K562 (cell line): ENCODE data around the gene ATG14. TPM values are rescaled to one million over a fixed set of nuclear protein-coding genes. Genes with fewer than 3 reads are reported as not detected.

Source experiments
- ATAC-seq: fragments of 200-7000 bp; cut with Tn5 transposase; 3 replicates; pipeline ENCODE4 v1.9.1; 2020; ENCODE audit warnings: moderate library complexity
- BruUV-seq: library from RNA; stranded (reverse); fragments of 400-500 nt; replicated peaks from 2 replicates; lab custom pipeline; 2021; lab: Mats Ljungman, UMichigan
- CTCF ChIA-PET: fragments of 300-600 bp; formaldehyde crosslinking; extraction: SDS; loops from one replicate; lab custom pipeline; 2021; ENCODE audit warnings: low intra/inter-chr PET ratio; lab: Yijun Ruan, JAX
- POLR2A ChIA-PET: fragments of 300-600, 350-650 bp; sonication (Branson Sonifier 250); formaldehyde crosslinking; extraction: SDS; loops from one replicate; lab custom pipeline; 2021; ENCODE audit warnings: antibody characterized with exemption, inconsistent platforms; lab: Yijun Ruan, JAX
- DNase-seq, 4 experiments: peaks; one replicate each; pipeline versions ENCODE4 v3.0.0 to v3.0.0-alpha.2; 2011 to 2018; ENCODE audit warnings: low spot score in 3 of 4, mixed read lengths in 3 of 4; ENCODE audit errors: extremely low read depth in 1 of 4
- FAIRE-seq: peaks from 2 replicates; lab custom pipeline; 2011; peaks lifted over from hg19 to GRCh38; lab: Jason Lieb, UNC
- H2AFZ ChIP-seq: 2 replicates; pipeline ENCODE4 v1.6.0; 2011; ENCODE audit warnings: low read depth, low read length, control low read depth, inconsistent platforms
- H3K27ac ChIP-seq: fragments of 200-600 bp; 3 replicates; pipeline ENCODE4 v1.8.0; 2011; ENCODE audit warnings: low read depth, mild to moderate bottlenecking, control low read depth, inconsistent platforms, low read length, moderate library complexity, mixed read lengths; ENCODE audit errors: extremely low read depth
- H3K27me3 ChIP-seq, 2 experiments: fragments of 300-600 bp in 1 of 2; 2 replicates in 1 of 2; 3 replicates in 1 of 2; pipeline versions ENCODE4 v1.6.0 to v1.8.0; 2011; ENCODE audit warnings: inconsistent platforms in 2 of 2, low read length in 2 of 2, mild to moderate bottlenecking in 1 of 2, mixed read lengths in 1 of 2, moderate library complexity in 1 of 2; ENCODE audit not compliant: control insufficient read depth in 2 of 2, insufficient read depth in 2 of 2
- H3K36me3 ChIP-seq: fragments of 300-600 bp; 3 replicates; pipeline ENCODE4 v1.8.0; 2011; ENCODE audit warnings: mild to moderate bottlenecking, low read length, inconsistent platforms; ENCODE audit not compliant: control insufficient read depth, insufficient read depth
- H3K4me1 ChIP-seq, 2 experiments: fragments of 200-600 bp in 1 of 2; replicated peaks in 1 of 2; 2 replicates in 1 of 2; 3 replicates in 1 of 2; pipeline versions ENCODE4 v1.5.1 to v1.8.0; 2011; ENCODE audit warnings: inconsistent platforms in 2 of 2, low read length in 2 of 2, mild to moderate bottlenecking in 1 of 2, mixed read lengths in 1 of 2, moderate library complexity in 1 of 2; ENCODE audit not compliant: control insufficient read depth in 2 of 2, insufficient read depth in 2 of 2
- H3K4me2 ChIP-seq: 2 replicates; pipeline ENCODE4 v1.6.1; 2011; ENCODE audit warnings: low read length, control low read depth, inconsistent platforms, mixed read lengths; ENCODE audit not compliant: insufficient read depth
- H3K4me3 ChIP-seq: fragments of 200-600 bp; sonication (generic), shearing (Covaris generic); 2 replicates; pipeline ENCODE4 v1.5.1; 2016; ENCODE audit warnings: control low read depth, inconsistent platforms
- H3K79me2 ChIP-seq: fragments of 200-600 bp; 3 replicates; pipeline ENCODE4 v1.8.0; 2011; ENCODE audit warnings: low read length, inconsistent platforms; ENCODE audit not compliant: control insufficient read depth, insufficient read depth
- H3K9ac ChIP-seq, 2 experiments: 2 replicates each; pipeline versions ENCODE4 v1.6.0 to v1.6.1; 2011; ENCODE audit warnings: low read depth in 2 of 2, low read length in 2 of 2, control low read depth in 1 of 2, inconsistent platforms in 1 of 2, mild to moderate bottlenecking in 1 of 2, mixed read lengths in 1 of 2; ENCODE audit not compliant: insufficient read depth in 1 of 2
- H3K9me1 ChIP-seq: one replicate; pipeline ENCODE4 v1.6.0; 2011; ENCODE audit warnings: inconsistent platforms, mild to moderate bottlenecking, low read length, moderate library complexity; ENCODE audit not compliant: control insufficient read depth, insufficient read depth
- H3K9me3 ChIP-seq: replicated peaks from 2 replicates; pipeline ENCODE4 v1.5.1; 2011; ENCODE audit warnings: low read depth, low read length, inconsistent platforms; ENCODE audit not compliant: control insufficient read depth, insufficient read depth
- H4K20me1 ChIP-seq: replicated peaks from 2 replicates; pipeline ENCODE4 v1.6.1; 2011; ENCODE audit warnings: low read length, inconsistent platforms, mixed read lengths; ENCODE audit not compliant: control insufficient read depth, insufficient read depth
- ARHGAP35 ChIP-seq: fragments of 450-650 bp; IDR thresholded peaks from 2 replicates; pipeline ENCODE4 v1.6.1; 2018; ENCODE audit not compliant: partially characterized antibody
- BMI1 ChIP-seq: fragments of 150-350 bp; IDR thresholded peaks from 2 replicates; pipeline ENCODE4 v1.6.1; 2014; ENCODE audit warnings: low read length
- CBFA2T2 ChIP-seq: fragments of 450-650 bp; conservative IDR thresholded peaks from 2 replicates; pipeline ENCODE4 v1.6.1; 2017; ENCODE audit warnings: mild to moderate bottlenecking
- CBFA2T3 ChIP-seq: fragments of 450-650 bp; IDR thresholded peaks from 2 replicates; pipeline ENCODE4 v1.6.1; 2017
- CCAR2 ChIP-seq: fragments of 200-400 bp; formaldehyde crosslinking; IDR thresholded peaks from 2 replicates; pipeline ENCODE4 v1.6.1; 2017; ENCODE audit warnings: mild to moderate bottlenecking, low read depth, low read length
- ESRRA ChIP-seq: fragments of 450-650 bp; IDR thresholded peaks from 2 replicates; pipeline ENCODE4 v1.6.1; 2014; ENCODE audit warnings: low read depth, mild to moderate bottlenecking, moderate library complexity, borderline replicate concordance
- ETV5 ChIP-seq: sonication (generic); formaldehyde crosslinking; IDR thresholded peaks from 2 replicates; pipeline ENCODE4 v1.4.0; 2020; ENCODE audit warnings: low read depth, mild to moderate bottlenecking, missing genetic modification reagents
- HNRNPLL ChIP-seq: fragments of 200-400 bp; formaldehyde crosslinking; IDR thresholded peaks from 2 replicates; pipeline ENCODE4 v1.6.1; 2017; ENCODE audit warnings: low read length, low read depth, mild to moderate bottlenecking; ENCODE audit not compliant: poor library complexity, severe bottlenecking
- ILF3 ChIP-seq: fragments of 450-650 bp; IDR thresholded peaks from 2 replicates; pipeline ENCODE4 v1.6.1; 2018; ENCODE audit warnings: antibody characterized with exemption, mild to moderate bottlenecking, moderate library complexity, borderline replicate concordance
- MAFG ChIP-seq: fragments of 450-650 bp; conservative IDR thresholded peaks from 2 replicates; pipeline ENCODE4 v1.6.1; 2016; ENCODE audit warnings: missing genetic modification characterization, missing compliant biosample characterization
- NCOA1 ChIP-seq: fragments of 450-650 bp; IDR thresholded peaks from 2 replicates; pipeline ENCODE4 v1.6.1; 2016; ENCODE audit warnings: low read depth
- NFRKB ChIP-seq: fragments of 450-650 bp; IDR thresholded peaks from 2 replicates; pipeline ENCODE4 v1.6.1; 2016; ENCODE audit warnings: low read depth
- POLR2AphosphoS5 ChIP-seq: IDR thresholded peaks from 2 replicates; pipeline ENCODE4 v1.6.1; 2011; ENCODE audit warnings: mild to moderate bottlenecking, low read depth, low read length, moderate library complexity; ENCODE audit not compliant: control insufficient read depth, insufficient read depth
- RB1 ChIP-seq: fragments of 450-650 bp; IDR thresholded peaks from 2 replicates; pipeline ENCODE4 v1.6.1; 2017; ENCODE audit warnings: low read depth, mild to moderate bottlenecking
- RBBP5 ChIP-seq: fragments of 200-600 bp; sonication (generic); IDR thresholded peaks from 2 replicates; pipeline ENCODE4 v1.6.1; 2012; ENCODE audit warnings: borderline replicate concordance, mild to moderate bottlenecking, low read length, control low read depth, inconsistent platforms; ENCODE audit not compliant: insufficient read depth, poor library complexity, severe bottlenecking
- RBM25 ChIP-seq: fragments of 200-400 bp; formaldehyde crosslinking; IDR thresholded peaks from 2 replicates; pipeline ENCODE4 v1.6.1; 2018; ENCODE audit warnings: low read length, low read depth, moderate library complexity; ENCODE audit not compliant: severe bottlenecking
- RFX1 ChIP-seq: fragments of 450-650 bp; IDR thresholded peaks from 2 replicates; pipeline ENCODE4 v1.6.1; 2016; ENCODE audit warnings: mild to moderate bottlenecking, moderate library complexity
- SAFB2 ChIP-seq: fragments of 200-400 bp; formaldehyde crosslinking; IDR thresholded peaks from 2 replicates; pipeline ENCODE4 v1.6.1; 2018; ENCODE audit warnings: borderline replicate concordance, low read length, low read depth, moderate library complexity; ENCODE audit not compliant: severe bottlenecking
- SIN3A ChIP-seq, 2 experiments: fragments of 150-350 bp in 1 of 2; IDR thresholded peaks; 2 replicates each; pipeline ENCODE4 v1.6.1; 2011 to 2016; ENCODE audit warnings: borderline replicate concordance in 2 of 2, low read depth in 2 of 2, low read length in 2 of 2, mild to moderate bottlenecking in 2 of 2, moderate library complexity in 2 of 2; ENCODE audit not compliant: control insufficient read depth in 1 of 2
- SMAD1 ChIP-seq: fragments of 150-350 bp; IDR thresholded peaks from 2 replicates; pipeline ENCODE4 v1.6.1; 2014; ENCODE audit warnings: low read length, low read depth; ENCODE audit not compliant: partially characterized antibody
- TAL1 ChIP-seq: fragments of 450-650 bp; IDR thresholded peaks from 2 replicates; pipeline ENCODE4 v1.6.1; 2016; ENCODE audit warnings: mild to moderate bottlenecking
- TCFL5 ChIP-seq: fragments of 250-450 bp; sonication (Bioruptor Pico); conservative IDR thresholded peaks from 2 replicates; pipeline ENCODE4 v1.6.1; 2021; ENCODE audit warnings: mild to moderate bottlenecking, moderate library complexity, matching md5 sums
- TFAM ChIP-seq: fragments of 250-450 bp; sonication (Bioruptor Pico); conservative IDR thresholded peaks from 2 replicates; pipeline ENCODE4 v1.5.0; 2021; ENCODE audit warnings: mild to moderate bottlenecking, moderate library complexity
- ZNF644 ChIP-seq: fragments of 200-800 bp; sonication (Bioruptor generic); IDR thresholded peaks from 2 replicates; pipeline ENCODE4 v1.6.1; 2016; ENCODE audit warnings: low read depth, missing genetic modification characterization, missing compliant biosample characterization
- ZNF766 ChIP-seq: fragments of 200-800 bp; sonication (Bioruptor generic); conservative IDR thresholded peaks from 2 replicates; pipeline ENCODE4 v1.6.1; 2016; ENCODE audit warnings: missing genetic modification characterization, missing compliant biosample characterization
- ZNF77 ChIP-seq: fragments of 250-450 bp; sonication (Bioruptor Pico); IDR thresholded peaks from 2 replicates; pipeline ENCODE4 v1.5.0; 2020
- WGBS: fragments of 100-300 bp; shearing (Covaris generic); methylation state at CpG from one replicate; pipeline ENCODE4 v1.1.6; 2016; ENCODE audit warnings: low coverage, mixed read lengths; ENCODE audit not compliant: insufficient coverage; ENCODE audit errors: missing lambda C conversion rate; 5-methylcytosine and 5-hydroxymethylcytosine counted together
- in situ Hi-C: fragments of 300-500 bp; cut with MboI; formaldehyde crosslinking; loops from 4 replicates; pipeline ENCODE4 v1.15.0; 2018; ENCODE audit warnings: inconsistent platforms, mixed read lengths
- intact Hi-C: fragments of 100-400 bp; cut with micrococcal nuclease; formaldehyde crosslinking; loops from 2 replicates; pipeline ENCODE4 v1.14.2; 2022
- polyA plus RNA-seq, 8 experiments: library from polyadenylated mRNA; depleted of rRNA in 4 of 8; stranded (reverse) in 5 of 8; unstranded in 3 of 8; fragments of >200 nt; fragmentation: Nextera tagmentation in 2 of 8; fragmentation: Illumina TruSeq in 1 of 8; extraction: Ambion mirVana in 2 of 8; extraction: Trizol in 1 of 8; gene quantifications; 2 replicates each; pipeline versions ENCODE4 v1.2.1 to v1.2.3, GENCODE V29; 2011 to 2014; ENCODE audit warnings: inconsistent platforms in 1 of 8, missing spikeins in 1 of 8
- total RNA-seq, 7 experiments: library from RNA; depleted of rRNA in 6 of 7; stranded (reverse); fragments of >200 nt in 6 of 7; fragmentation: Illumina TruSeq in 2 of 7; extraction: Trizol in 2 of 7; gene quantifications; 2 replicates each; pipeline versions ENCODE4 v1.2.1 to v1.2.3, GENCODE V29; 2011 to 2021; ENCODE audit warnings: low replicate concordance in 1 of 7

The ATG14 gene
- total and polyA plus RNA-seq, 9 of the 15 experiments (the other 6 are each of a cell fraction or from before 2014, with no cell fraction given): 0.55 to 4.2 (median 3.5) TPM

DNA sequence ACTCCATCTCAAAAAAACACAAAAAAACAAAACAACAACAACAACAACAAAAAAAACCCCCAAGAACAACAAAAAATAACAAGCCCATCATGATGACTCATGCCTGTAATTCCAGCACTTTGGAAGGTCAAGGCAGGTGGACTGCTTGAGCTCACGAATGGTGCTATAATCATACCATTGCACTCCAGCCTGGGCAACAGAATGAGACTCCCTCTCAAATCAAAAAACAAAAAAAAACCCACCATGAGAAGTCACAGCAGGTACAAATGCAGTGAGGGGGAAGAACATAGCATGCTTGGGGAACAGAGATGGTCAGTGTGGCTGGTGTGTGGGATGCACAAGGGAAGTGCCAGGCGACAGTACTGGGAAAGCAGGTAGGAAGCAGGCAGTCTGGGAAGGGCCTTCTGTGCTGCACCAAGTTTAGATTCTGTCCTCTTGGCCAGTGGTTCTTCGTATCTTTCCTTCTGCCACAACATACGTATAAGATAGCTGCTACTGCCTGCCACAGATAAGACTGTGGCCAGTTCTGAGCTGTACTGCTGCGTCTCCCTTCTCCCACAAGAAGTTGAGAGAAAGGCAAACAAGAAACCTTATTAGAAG lies 28.0 kb downstream of the ATG14 start:
- in situ Hi-C loops: no loop called here
- Histone ChIP-seq H3K36me3 (peaks cover 25% of the 10 kb centered on the region; the same call in 2 of the 3 replicates), H3K4me3 (no peak overlapping the region), H3K9ac (peak overlapping the region; percentile 51 to 74; a peak in 2 of 4 replicates), H3K4me1 (peaks cover 24 to 64% of the 10 kb centered on the region in 2 experiments), H2AFZ (no peak overlapping the region; the same call in 1 of the 2 replicates), H3K4me2 (peak overlapping the region; percentile 79), H3K27ac (peak overlapping the region; percentile 81), H4K20me1 (no peaks in the 10 kb centered on the region), H3K79me2 (no peaks in the 10 kb centered on the region), H3K9me3 (no peaks in the 10 kb centered on the region), H3K9me1 (no peaks in the 10 kb centered on the region), H3K27me3 (no peaks in the 10 kb centered on the region)
- intact Hi-C loops: no loop called here
- 3% methylated on average over 5 of the region's 5 CpGs for WGBS
- POLR2A ChIA-PET: interaction anchor here (0.6 to 1.9 kb wide), 6 partner anchors 9 to 60 kb away, joined by 3 to 9 read pairs (median 4); no protein-coding TSS in a partner anchor
- no TSS peak for BruUV-seq
- DNase-seq (peak; percentile 69 to 85 (median 75)), ATAC-seq (peak; percentile 91), FAIRE-seq (peak; percentile 98)
- CTCF ChIA-PET: no interaction called here
- TF ChIP-seq ESRRA: peak; percentile 57; the same call in 1 of the 2 replicates
- 0 out of 2 replicates have a peak, but pooled peaks have one; percentile 20 for TF ChIP-seq MAFG (tag)
- no peak for TF ChIP-seq SAFB2
- TF ChIP-seq RB1: 0 out of 2 replicates have a peak, but pooled peaks have one; percentile 12
- no peak for TF ChIP-seq ZNF77
- no peak for TF ChIP-seq SIN3A (IDR thresholded peaks at IDR 0.05; ENCODE audit: borderline replicate concordance in 2 of 2, control insufficient read depth in 1 of 2, low read depth in 2 of 2, low read length in 2 of 2)
- TF ChIP-seq ARHGAP35: peak; percentile 63
- TF ChIP-seq BMI1: no peak
- no peak for TF ChIP-seq NFRKB
- TF ChIP-seq RBM25: no peak
- peak; percentile 92 for TF ChIP-seq ZNF766 (CRISPR knock-in tag)
- no peak for TF ChIP-seq CCAR2
- TF ChIP-seq POLR2AphosphoS5: peak; percentile 91
- peak; percentile 95 for TF ChIP-seq CBFA2T2
- peak; percentile 95 for TF ChIP-seq TAL1
- TF ChIP-seq RBBP5: peak; percentile 72
- peak; percentile 22; the same call in 1 of the 2 replicates for TF ChIP-seq ETV5 (CRISPR knock-in tag)
- no peak for TF ChIP-seq HNRNPLL
- TF ChIP-seq ILF3: 0 out of 2 replicates have a peak, but pooled peaks have one; percentile 20
- peak; percentile 66; the same call in 1 of the 2 replicates for TF ChIP-seq NCOA1
- TF ChIP-seq TCFL5: no peak
- no peak for TF ChIP-seq TFAM (CRISPR knock-in tag)
- no peak for TF ChIP-seq SMAD1
- no peak for TF ChIP-seq RFX1
- TF ChIP-seq CBFA2T3: peak; percentile 98
- TF ChIP-seq ZNF644 (tag): peak; percentile 81; the same call in 1 of the 2 replicates
